GM23338 (cell line): ENCODE results near the gene SLC25A40. TPM values are rescaled to one million over a fixed set of nuclear protein-coding genes. Genes with fewer than 3 reads are reported as not detected.

Experiments
- ATAC-seq: fragments of 200-7000 bp; cut with Tn5 transposase; 3 replicates; pipeline ENCODE4 v1.9.1; 2020
- DNase-seq: peaks from one replicate; pipeline ENCODE4 v3.0.0-alpha.2; 2015; ENCODE audit warnings: low spot score
- H2AFZ ChIP-seq: fragments of 200-600 bp; sonication (generic); 2 replicates; pipeline ENCODE4 v1.8.0; 2016; ENCODE audit warnings: antibody characterized with exemption, mild to moderate bottlenecking, moderate library complexity
- H3F3A ChIP-seq: fragments of 200-600 bp; sonication (generic); replicated peaks from 2 replicates; pipeline ENCODE4 v1.8.0; 2017; ENCODE audit warnings: antibody characterized with exemption, mixed run types, low read depth
- H3K27ac ChIP-seq: fragments of 200-600 bp; sonication (generic); 2 replicates; pipeline ENCODE4 v1.6.1; 2016; ENCODE audit warnings: low read depth
- H3K27me3 ChIP-seq: fragments of 200-600 bp; sonication (generic); 2 replicates; pipeline ENCODE4 v1.8.0; 2016; ENCODE audit warnings: mild to moderate bottlenecking, mixed run types, moderate library complexity; ENCODE audit not compliant: insufficient read depth
- H3K36me3 ChIP-seq: fragments of 200-600 bp; sonication (generic); 2 replicates; pipeline ENCODE4 v1.8.0; 2016; ENCODE audit warnings: mild to moderate bottlenecking; ENCODE audit not compliant: insufficient read depth
- H3K4me1 ChIP-seq: fragments of 200-600 bp; sonication (generic); 2 replicates; pipeline ENCODE4 v1.8.0; 2016; ENCODE audit warnings: mild to moderate bottlenecking, moderate library complexity; ENCODE audit not compliant: insufficient read depth
- H3K4me2 ChIP-seq: fragments of 200-600 bp; sonication (generic); 2 replicates; pipeline ENCODE4 v1.7.1; 2017; ENCODE audit warnings: mixed run types
- H3K4me3 ChIP-seq: fragments of 200-600 bp; sonication (generic); 2 replicates; pipeline ENCODE4 v1.6.1; 2016; ENCODE audit warnings: mixed run types
- H3K79me2 ChIP-seq: fragments of 200-600 bp; sonication (generic); replicated peaks from 2 replicates; pipeline ENCODE4 v1.8.0; 2017; ENCODE audit warnings: mild to moderate bottlenecking; ENCODE audit not compliant: insufficient read depth
- H3K9me2 ChIP-seq: fragments of 200-600 bp; sonication (generic); 2 replicates; pipeline ENCODE4 v1.8.0; 2017; ENCODE audit not compliant: insufficient read depth
- H4K20me1 ChIP-seq: fragments of 200-600 bp; sonication (generic); replicated peaks from 2 replicates; pipeline ENCODE4 v1.8.0; 2017; ENCODE audit warnings: mild to moderate bottlenecking; ENCODE audit not compliant: insufficient read depth
- H3K27ac Mint-ChIP-seq: 2 replicates; pipeline ENCODE4 v1.8.0; 2020; ENCODE audit warnings: inconsistent platforms, mild to moderate bottlenecking, moderate library complexity, mixed read lengths
- H3K27me3 Mint-ChIP-seq: 3 replicates; pipeline ENCODE4 v1.8.0; 2022; ENCODE audit warnings: low read depth, mild to moderate bottlenecking, moderate library complexity, mixed read lengths, inconsistent platforms; ENCODE audit not compliant: insufficient read depth, poor library complexity
- H3K36me3 Mint-ChIP-seq: 3 replicates; pipeline ENCODE4 v1.8.0; 2021; ENCODE audit warnings: low read depth, mild to moderate bottlenecking, inconsistent platforms, moderate library complexity, mixed read lengths
- H3K4me1 Mint-ChIP-seq: 3 replicates; pipeline ENCODE4 v1.8.0; 2020; ENCODE audit warnings: mild to moderate bottlenecking, inconsistent platforms, mixed read lengths
- H3K4me3 Mint-ChIP-seq: 3 replicates; pipeline ENCODE4 v1.8.0; 2021; ENCODE audit warnings: moderate library complexity, mild to moderate bottlenecking, inconsistent platforms, mixed read lengths
- H3K9me3 Mint-ChIP-seq: 3 replicates; pipeline ENCODE4 v1.8.0; 2020; ENCODE audit warnings: moderate library complexity, mild to moderate bottlenecking, inconsistent platforms, mixed read lengths
- CREB1 ChIP-seq: fragments of 250-450 bp; sonication (Bioruptor Pico); IDR thresholded peaks from 2 replicates; pipeline ENCODE4 v1.5.0; 2020; ENCODE audit warnings: low read depth, mild to moderate bottlenecking, moderate library complexity
- CTCF ChIP-seq, 2 experiments: fragments of 200-600 bp in 1 of 2; sonication (generic) in 1 of 2; conservative IDR thresholded peaks; 2 replicates each; pipeline versions ENCODE4 v1.5.1 to v1.6.1; 2016 to 2017; ENCODE audit warnings: antibody characterized with exemption in 2 of 2, low read depth in 2 of 2, mild to moderate bottlenecking in 2 of 2, moderate library complexity in 1 of 2
- ETS1 ChIP-seq: IDR thresholded peaks from 2 replicates; pipeline ENCODE4 v1.6.1; 2016; ENCODE audit warnings: antibody characterized with exemption
- EZH2 ChIP-seq: fragments of 200-600 bp; sonication (generic); IDR thresholded peaks from one replicate; pipeline ENCODE4 v1.8.0; 2017; ENCODE audit warnings: antibody characterized with exemption, mild to moderate bottlenecking, low read depth; ENCODE audit not compliant: unreplicated experiment
- REST ChIP-seq: IDR thresholded peaks from one replicate; pipeline ENCODE4 v1.6.1; 2018; ENCODE audit warnings: antibody characterized with exemption; ENCODE audit not compliant: unreplicated experiment
- STAT1 ChIP-seq: IDR thresholded peaks from one replicate; pipeline ENCODE4 v1.6.1; 2016; ENCODE audit warnings: antibody characterized with exemption; ENCODE audit not compliant: unreplicated experiment
- ZNF114 ChIP-seq: fragments of 250-450 bp; sonication (Bioruptor Pico); IDR thresholded peaks from 2 replicates; pipeline ENCODE4 v1.5.0; 2020; ENCODE audit warnings: mild to moderate bottlenecking, moderate library complexity
- polyA plus RNA-seq: library from polyadenylated mRNA; unstranded; fragments of >200 nt; fragmentation: Nextera tagmentation; extraction: Ambion mirVana; gene quantifications from 2 replicates; pipeline ENCODE4 v1.2.1, GENCODE V29; 2016
- total RNA-seq: library from RNA; depleted of rRNA; stranded (reverse); fragments of >200 nt; shearing (Covaris generic); gene quantifications from 2 replicates; pipeline ENCODE4 v1.2.3, GENCODE V29; 2014

Gene SLC25A40
- total and polyA plus RNA-seq, 2 experiments from 2014 or later: 8.4 to 30.7 TPM

GRCh38 chr7:87876869-87877234, 692 bp upstream of the SLC25A40 start:
- peak overlapping the region; percentile 78 for H3K4me3 Mint-ChIP-seq
- H3K27ac ChIP-seq: peak overlapping the region; percentile 99
- H3K4me3 ChIP-seq: peak overlapping the region; percentile 70
- no peaks in the 10 kb centered on the region for H3K9me2 ChIP-seq
- ATAC-seq (peak; percentile 57), DNase-seq (peak; percentile 78)
- H3K27me3 ChIP-seq: no peaks in the 10 kb centered on the region
- H3K9me3 Mint-ChIP-seq: peaks cover 8% of the 10 kb centered on the region
- peak overlapping the region; percentile 99 for H3K27ac Mint-ChIP-seq
- peak overlapping the region; percentile 89 for H3K4me2 ChIP-seq
- peaks cover 6% of the 10 kb centered on the region; the same call in 1 of the 2 replicates for H3F3A ChIP-seq
- peaks cover 7% of the 10 kb centered on the region; the same call in 1 of the 2 replicates for H4K20me1 ChIP-seq
- peaks cover 3% of the 10 kb centered on the region for H3K27me3 Mint-ChIP-seq
- H3K36me3 Mint-ChIP-seq: peaks cover 44% of the 10 kb centered on the region
- no peak for TF ChIP-seq REST
- no peak for TF ChIP-seq ZNF114 (CRISPR knock-in tag)
- TF ChIP-seq ETS1: no peak
- TF ChIP-seq CREB1 (CRISPR knock-in tag): no peak
- no peak for TF ChIP-seq CTCF (conservative IDR thresholded peaks at IDR 0.05; ENCODE audit: low read depth in 2 of 2)
- no peak for TF ChIP-seq EZH2
- no peak for TF ChIP-seq STAT1
- peaks cover 20% of the 10 kb centered on the region for H3K4me1 Mint-ChIP-seq
- H2AFZ ChIP-seq: peak overlapping the region; percentile 74; the same call in 1 of the 2 replicates
- peaks cover 25% of the 10 kb centered on the region for H3K36me3 ChIP-seq
- H3K4me1 ChIP-seq: peaks cover 19% of the 10 kb centered on the region
- peaks cover 86% of the 10 kb centered on the region for H3K79me2 ChIP-seq
